Measurements from ENCODE around the gene CYP46A1.
"Not testable (repeated sequence)": the region's sequence is repeated elsewhere in the genome, so short reads cannot be mapped to it uniquely, and the experiment has no call there.

CYP46A1 gene

DNA sequence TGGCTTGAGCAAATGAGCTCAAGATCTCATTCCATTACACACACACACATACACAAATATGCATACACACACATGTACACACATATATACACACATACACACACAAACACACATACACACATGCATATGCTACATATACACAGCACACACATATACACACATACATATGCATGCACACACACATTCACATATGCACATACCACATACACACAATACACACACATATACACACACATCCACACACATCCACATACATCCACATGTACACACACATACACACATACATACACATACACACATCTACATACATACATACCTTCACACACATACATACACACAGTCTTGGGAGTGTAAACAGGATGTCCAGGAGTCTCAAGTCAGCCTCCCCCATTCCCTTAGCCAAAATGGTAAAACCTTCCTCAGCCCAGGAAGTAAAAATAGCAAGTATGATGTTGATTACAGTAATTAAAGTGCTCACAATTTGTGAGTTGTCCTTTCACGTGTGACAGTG is 26.4 kb upstream of the CYP46A1 start:
- TF ChIP-seq, protein P1, sequence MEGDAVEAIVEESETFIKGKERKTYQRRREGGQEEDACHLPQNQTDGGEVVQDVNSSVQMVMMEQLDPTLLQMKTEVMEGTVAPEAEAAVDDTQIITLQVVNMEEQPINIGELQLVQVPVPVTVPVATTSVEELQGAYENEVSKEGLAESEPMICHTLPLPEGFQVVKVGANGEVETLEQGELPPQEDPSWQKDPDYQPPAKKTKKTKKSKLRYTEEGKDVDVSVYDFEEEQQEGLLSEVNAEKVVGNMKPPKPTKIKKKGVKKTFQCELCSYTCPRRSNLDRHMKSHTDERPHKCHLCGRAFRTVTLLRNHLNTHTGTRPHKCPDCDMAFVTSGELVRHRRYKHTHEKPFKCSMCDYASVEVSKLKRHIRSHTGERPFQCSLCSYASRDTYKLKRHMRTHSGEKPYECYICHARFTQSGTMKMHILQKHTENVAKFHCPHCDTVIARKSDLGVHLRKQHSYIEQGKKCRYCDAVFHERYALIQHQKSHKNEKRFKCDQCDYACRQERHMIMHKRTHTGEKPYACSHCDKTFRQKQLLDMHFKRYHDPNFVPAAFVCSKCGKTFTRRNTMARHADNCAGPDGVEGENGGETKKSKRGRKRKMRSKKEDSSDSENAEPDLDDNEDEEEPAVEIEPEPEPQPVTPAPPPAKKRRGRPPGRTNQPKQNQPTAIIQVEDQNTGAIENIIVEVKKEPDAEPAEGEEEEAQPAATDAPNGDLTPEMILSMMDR (conservative IDR thresholded peaks at IDR 0.05; ENCODE audit: low read depth, low read length): no peak
- no peak overlapping the region for H3K4me3 ChIP-seq (ENCODE audit: low read length)
- no peak for DNase-seq (ENCODE audit: low read depth)

- no peak overlapping the region for H3K4me3 ChIP-seq (ENCODE audit: low read length)
- TF ChIP-seq, protein P1 (conservative IDR thresholded peaks at IDR 0.05; ENCODE audit: low read depth, low read length): no peak
- DNase-seq (ENCODE audit: low read depth): no peak
These were observed 25.8 kb upstream of the CYP46A1 start for GRCh38 chr14:99658218-99658845.

- no peak for DNase-seq (ENCODE audit: low read depth)
- TF ChIP-seq, protein P1 (conservative IDR thresholded peaks at IDR 0.05; ENCODE audit: low read depth, low read length): no peak
- H3K4me3 ChIP-seq (ENCODE audit: low read length): no peak overlapping the region
These were observed 24.8 kb upstream of the CYP46A1 start for GRCh38 chr14:99659333-99659741.

GRCh38 chr14:99660006-99660566 is 24.0 kb upstream of the CYP46A1 start:
- H3K4me3 ChIP-seq (ENCODE audit: low read length): peak overlapping the region; percentile 2
- DNase-seq (ENCODE audit: low read depth): no peak
- TF ChIP-seq, protein P1 (conservative IDR thresholded peaks at IDR 0.05; ENCODE audit: low read depth, low read length): no peak

GRCh38 chr14:99660794-99661193 is 23.3 kb upstream of the CYP46A1 start:
- H3K4me3 ChIP-seq (ENCODE audit: low read length): no peak overlapping the region
- no peak for DNase-seq (ENCODE audit: low read depth)
- TF ChIP-seq, protein P1 (conservative IDR thresholded peaks at IDR 0.05; ENCODE audit: low read depth, low read length): no peak

GRCh38 chr14:99661206-99661605 is 22.9 kb upstream of the CYP46A1 start:
- DNase-seq (ENCODE audit: low read depth); H3K4me3 ChIP-seq (ENCODE audit: low read length): not testable (repeated sequence)

DNA sequence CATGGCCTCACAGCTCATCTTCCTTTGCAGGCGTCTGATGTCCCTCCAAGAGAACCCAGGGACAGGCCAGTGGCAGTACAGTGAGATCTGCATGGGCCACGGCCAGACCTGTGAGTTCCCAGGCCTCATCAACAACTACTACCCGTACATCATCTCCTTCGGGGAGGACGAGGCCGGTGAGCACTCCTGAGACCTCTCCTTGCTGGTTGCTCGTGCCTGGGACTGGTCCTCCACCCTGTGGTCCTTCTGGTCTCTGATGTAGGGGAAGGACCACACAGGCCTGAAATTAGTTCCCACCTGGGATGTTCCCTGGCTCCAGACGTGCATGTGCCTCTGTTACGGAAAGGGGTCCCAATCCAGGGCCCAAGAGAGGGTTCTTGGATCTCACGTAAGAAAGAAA is 21.3 kb upstream of the CYP46A1 start:
- no peak for DNase-seq (ENCODE audit: low read depth)
- TF ChIP-seq, protein P1 (conservative IDR thresholded peaks at IDR 0.05; ENCODE audit: low read depth, low read length): no peak
- no peak overlapping the region for H3K4me3 ChIP-seq (ENCODE audit: low read length)
